ENCODE data around the gene DEK.
"Not testable (repeated sequence)": the region's sequence is repeated elsewhere in the genome, so short reads cannot be mapped to it uniquely, and the experiment has no call there.

The DEK gene

GRCh38 chr6:18264219-18264922 is at the start of gene DEK:
Gene DEK (minus strand): TSS chr6:18264530. CDS start chr6:18263987, 543 bp downstream.
- peak; percentile 94 for DNase-seq

GRCh38 chr6:18312368-18312767 is 48.0 kb upstream of the DEK start:
- DNase-seq = no peak

- DNase-seq = not testable (repeated sequence)
These were observed 45.7 kb upstream of the DEK start for GRCh38 chr6:18310010-18310409.

- no peak for DNase-seq
These were observed 44.7 kb upstream of the DEK start for GRCh38 chr6:18309046-18309445.

GRCh38 chr6:18308070-18308735 is 43.9 kb upstream of the DEK start:
- DNase-seq = no peak

- DNase-seq = no peak
These were observed 42.6 kb upstream of the DEK start for GRCh38 chr6:18306977-18307376.

- no peak for DNase-seq
These were observed 38.5 kb upstream of the DEK start for GRCh38 chr6:18302561-18303439.

- DNase-seq = no peak
These were observed 29.0 kb upstream of the DEK start for GRCh38 chr6:18293076-18293904.

GRCh38 chr6:18289283-18289682 is 25.0 kb upstream of the DEK start:
- no peak for DNase-seq

GRCh38 chr6:18284261-18284660 is 19.9 kb upstream of the DEK start:
- DNase-seq = no peak

- no peak for DNase-seq
These were observed 17.2 kb upstream of the DEK start for GRCh38 chr6:18281564-18281963.

- DNase-seq = no peak
These were observed 15.8 kb upstream of the DEK start for GRCh38 chr6:18280084-18280483.

- DNase-seq = no peak
These were observed 15.1 kb upstream of the DEK start for GRCh38 chr6:18279422-18279821.

GRCh38 chr6:18277237-18278006 is 13.1 kb upstream of the DEK start:
- DNase-seq = no peak

GRCh38 chr6:18276610-18277236 is 12.4 kb upstream of the DEK start:
- no peak for DNase-seq

- DNase-seq = no peak
These were observed 5.9 kb upstream of the DEK start for GRCh38 chr6:18270216-18270615.

GRCh38 chr6:18269717-18270116 is 5.4 kb upstream of the DEK start:
- no peak for DNase-seq

GRCh38 chr6:18269253-18269652 is 4.9 kb upstream of the DEK start:
- no peak for DNase-seq

- no peak for DNase-seq
These were observed 3.7 kb upstream of the DEK start for GRCh38 chr6:18268066-18268465.

GRCh38 chr6:18266523-18266912 is 2.2 kb upstream of the DEK start:
- DNase-seq = no peak

GRCh38 chr6:18265787-18266522 is 1.6 kb upstream of the DEK start:
- no peak for DNase-seq

All from midbrain (tissue), 1 donor.